HG03280 (cell line): ENCODE results near the gene LYPLA2.
"Not testable (repeated sequence)": the region's sequence is repeated elsewhere in the genome, so short reads cannot be mapped to it uniquely, and the experiment has no call there.

Experiments
- ATAC-seq: cut with Tn5 transposase; IDR thresholded peaks from one replicate; pipeline ENCODE4 v1.9.1; 2021; ENCODE audit warnings: mild to moderate bottlenecking, moderate library complexity; ENCODE audit not compliant: unreplicated experiment

The LYPLA2 gene

DNA sequence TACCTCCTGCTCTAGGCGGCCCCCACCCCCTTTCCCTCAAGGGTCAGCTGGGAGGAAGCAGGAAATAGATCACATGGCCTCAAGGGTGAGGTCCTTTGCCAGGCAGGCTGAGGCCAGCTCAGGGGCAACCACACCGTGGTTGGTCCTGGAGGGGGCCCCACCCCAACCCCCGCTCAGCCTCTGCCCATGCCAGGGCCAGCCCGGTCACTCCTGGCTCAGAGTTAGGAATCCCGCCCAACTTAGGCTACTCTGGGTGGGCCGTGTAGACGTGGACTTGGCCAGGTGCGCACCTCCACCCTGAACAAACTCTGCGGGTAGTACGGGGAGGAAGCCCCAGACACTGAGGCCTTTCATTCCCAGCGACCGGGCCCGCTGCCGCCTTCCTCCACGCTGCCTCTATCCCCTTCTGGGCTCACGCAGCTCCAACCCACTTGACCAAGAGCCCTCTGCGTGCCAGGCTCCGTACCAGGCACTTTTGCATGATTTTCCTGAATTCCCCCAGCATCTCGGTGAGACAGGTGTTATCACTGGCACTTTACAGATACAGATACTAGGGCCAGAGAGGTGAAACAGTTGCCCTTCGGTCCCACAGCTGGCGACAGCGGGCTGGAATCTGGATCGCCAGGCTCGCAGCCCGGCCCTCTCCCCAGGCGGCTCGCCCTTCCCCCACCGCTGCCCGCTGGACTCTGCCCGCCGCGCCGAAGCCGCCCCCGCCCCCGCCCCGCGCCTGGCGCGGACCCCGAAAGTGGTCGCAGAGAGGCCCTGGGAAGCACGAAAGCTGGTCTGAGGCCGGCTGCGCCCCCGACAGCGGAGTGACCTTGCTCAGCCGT is 8.8 kb downstream of the LYPLA2 start:
- peak; percentile 5 for ATAC-seq

DNA sequence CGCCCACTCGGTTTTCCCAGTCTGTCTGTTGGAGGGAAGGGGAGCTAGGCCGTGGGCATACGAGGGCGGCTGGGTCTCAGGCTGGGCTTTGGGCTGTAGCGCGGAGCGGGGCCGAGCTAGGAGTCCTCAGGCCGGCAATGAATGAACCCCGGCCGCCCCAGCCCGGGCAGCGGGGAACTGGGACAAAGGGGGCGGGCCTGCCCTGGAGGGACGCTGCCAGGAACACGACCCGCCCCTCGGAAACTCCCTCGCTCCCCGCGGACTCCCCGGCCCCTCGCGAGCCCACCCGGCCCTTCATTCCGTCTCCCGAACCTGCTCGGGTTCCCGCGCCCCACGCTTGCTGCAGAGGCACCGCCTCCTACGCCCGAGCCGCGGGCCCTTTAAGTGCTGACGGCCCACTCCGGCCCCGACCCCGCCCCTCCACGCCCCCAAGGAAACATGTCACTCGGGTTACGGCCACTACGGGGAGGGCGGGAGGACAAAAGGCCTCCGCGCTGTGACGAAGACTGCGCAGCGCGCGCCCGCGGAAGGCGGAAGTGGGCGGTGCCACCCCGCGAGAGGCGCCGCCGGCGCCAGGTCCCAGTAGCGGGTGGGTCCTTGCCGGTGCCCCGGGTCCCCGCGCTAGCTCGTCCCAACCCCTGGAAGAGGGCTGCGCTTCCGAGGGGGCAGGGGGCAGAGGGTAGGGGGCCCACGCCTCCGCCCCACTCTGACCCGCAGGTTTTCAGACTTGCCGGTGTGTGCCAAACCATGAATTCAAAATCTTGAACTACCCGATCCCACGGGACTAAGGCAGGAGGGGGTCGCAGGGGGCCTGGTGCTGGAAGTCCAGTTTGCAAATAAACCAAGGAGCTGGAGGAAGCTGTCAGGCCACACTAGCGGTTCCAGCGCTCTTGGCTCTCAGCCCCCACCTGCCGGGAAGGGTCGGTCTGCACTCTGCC is 9.7 kb downstream of the LYPLA2 start, which contains the start of gene GALE:
GALE (minus strand) TSS at position 355 of the 938 bp plus-strand sequence. CDS start 1,747 bp downstream, outside the sequence.
- peak; percentile 84 for ATAC-seq

DNA sequence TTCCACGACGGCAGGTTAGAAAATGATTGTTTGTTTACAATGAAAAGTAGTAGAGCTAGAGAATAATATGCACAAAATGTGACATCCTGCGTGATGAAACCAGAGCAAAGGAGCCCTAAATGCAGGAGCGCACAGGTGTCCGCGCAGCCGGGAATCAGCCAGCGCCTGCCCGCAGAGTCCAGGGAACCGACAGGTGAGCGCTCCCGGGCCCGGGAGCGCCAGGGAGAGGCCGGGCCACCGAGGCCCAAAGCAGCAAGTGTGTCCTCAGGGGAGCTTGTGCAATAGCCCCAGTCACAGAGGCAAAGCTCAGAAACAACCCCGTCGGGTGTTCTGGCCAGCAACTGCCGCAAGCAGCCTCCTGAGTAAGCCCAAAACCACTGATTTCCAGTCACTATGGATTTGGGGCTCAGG is 10.4 kb downstream of the LYPLA2 start:
- no peak for ATAC-seq

- ATAC-seq, result no peak
Measured at GRCh38 chr1:23801876-23802275, 10.9 kb downstream of the LYPLA2 start.

- not testable (repeated sequence) for ATAC-seq
Measured at GRCh38 chr1:23802809-23803342, 11.9 kb downstream of the LYPLA2 start.

DNA sequence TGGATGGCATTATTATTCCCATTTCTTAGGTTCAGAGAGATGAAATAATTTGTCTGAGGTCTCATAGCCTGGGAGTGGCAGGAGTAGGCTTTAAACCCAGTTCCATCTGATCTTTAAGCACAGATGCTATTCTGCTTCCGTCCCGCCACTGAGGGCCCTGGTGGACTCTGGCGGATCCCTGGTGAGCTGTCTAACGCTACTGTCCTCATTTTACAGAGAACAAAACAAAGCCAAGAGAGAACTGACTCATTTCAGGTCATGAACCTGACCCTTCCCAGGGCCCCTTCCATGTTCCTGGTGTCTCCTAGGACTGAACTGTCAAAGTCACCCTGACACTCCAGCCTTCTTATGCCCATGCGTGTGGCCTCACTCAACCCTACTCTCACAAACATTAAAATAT is 12.7 kb downstream of the LYPLA2 start:
- ATAC-seq, result no peak

DNA sequence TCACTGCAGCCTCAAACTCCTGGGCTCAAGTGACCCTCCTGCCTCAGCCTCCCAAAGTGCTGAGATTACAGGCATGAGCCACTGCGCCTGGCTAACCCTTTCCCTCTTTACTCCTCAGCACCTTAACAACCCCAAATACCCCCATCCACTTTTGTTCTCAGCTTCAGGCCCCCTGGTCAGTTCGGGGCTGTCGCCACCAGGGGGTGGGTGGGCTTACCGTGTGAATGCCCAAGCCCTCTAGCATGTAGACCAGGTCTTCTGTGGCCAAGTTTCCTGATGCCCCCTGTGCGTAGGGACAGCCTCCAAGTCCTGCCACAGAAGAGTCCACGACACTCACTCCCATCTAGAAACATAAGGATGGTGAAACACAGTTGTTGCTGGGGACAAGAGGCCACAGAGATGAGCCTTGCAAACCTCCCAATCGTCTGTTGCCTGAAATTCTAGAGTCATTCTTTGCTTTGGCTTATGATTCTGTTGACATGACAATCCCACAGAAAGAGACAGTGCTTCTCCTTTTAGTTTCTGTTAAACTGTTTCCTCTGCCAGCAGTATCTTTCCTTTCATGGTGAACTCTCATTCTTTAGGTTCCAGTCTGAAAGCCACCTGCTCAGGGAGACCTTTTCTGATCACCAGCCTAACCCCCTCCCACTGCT is 13.4 kb downstream of the LYPLA2 start:
- no peak for ATAC-seq

- ATAC-seq, result no peak
Measured at GRCh38 chr1:23805025-23805424, 14.1 kb downstream of the LYPLA2 start.

- ATAC-seq, result no peak
Measured at GRCh38 chr1:23806280-23806679, 15.3 kb downstream of the LYPLA2 start.

DNA sequence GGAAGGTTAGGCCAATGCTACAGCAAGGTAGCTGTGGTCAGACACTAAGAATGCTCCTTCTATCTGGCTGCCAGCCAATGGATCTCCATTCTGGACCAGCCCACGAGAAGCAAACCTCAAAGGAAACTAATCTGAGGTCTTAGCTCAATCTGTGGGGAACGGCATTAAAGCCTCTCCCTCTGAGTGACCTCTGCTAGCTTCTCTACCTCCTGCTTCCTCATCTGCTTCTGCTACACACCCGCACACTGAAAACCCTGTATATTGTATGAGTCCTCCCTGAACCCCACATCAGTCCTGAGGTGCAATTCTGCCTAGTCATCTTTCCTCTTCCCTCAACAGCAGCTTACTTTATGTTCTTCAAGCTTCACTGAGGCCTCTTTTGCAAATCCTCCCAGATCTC is 16.5 kb downstream of the LYPLA2 start:
- ATAC-seq, result no peak

DNA sequence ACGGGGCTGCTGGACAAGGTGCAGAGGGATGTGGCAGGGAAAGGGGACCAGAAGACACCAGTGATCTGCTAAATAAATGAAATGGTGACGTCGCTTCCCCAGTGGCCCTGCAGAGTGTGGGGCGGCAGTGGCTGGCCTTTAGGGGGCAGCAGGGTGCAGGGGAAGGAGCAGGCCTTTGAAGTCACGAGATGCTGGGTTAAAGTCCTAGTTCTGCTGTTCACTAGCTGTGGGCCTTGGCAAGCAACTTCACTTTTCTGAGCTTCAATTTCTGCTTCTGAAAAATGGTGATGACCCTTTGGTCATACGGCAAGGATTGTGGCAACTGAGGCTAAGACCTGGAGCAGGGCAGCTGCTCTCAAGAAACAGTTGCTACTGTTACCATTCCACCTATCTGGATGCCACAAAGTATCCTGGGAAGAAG is 18.8 kb downstream of the LYPLA2 start:
- peak; percentile 58 for ATAC-seq

DNA sequence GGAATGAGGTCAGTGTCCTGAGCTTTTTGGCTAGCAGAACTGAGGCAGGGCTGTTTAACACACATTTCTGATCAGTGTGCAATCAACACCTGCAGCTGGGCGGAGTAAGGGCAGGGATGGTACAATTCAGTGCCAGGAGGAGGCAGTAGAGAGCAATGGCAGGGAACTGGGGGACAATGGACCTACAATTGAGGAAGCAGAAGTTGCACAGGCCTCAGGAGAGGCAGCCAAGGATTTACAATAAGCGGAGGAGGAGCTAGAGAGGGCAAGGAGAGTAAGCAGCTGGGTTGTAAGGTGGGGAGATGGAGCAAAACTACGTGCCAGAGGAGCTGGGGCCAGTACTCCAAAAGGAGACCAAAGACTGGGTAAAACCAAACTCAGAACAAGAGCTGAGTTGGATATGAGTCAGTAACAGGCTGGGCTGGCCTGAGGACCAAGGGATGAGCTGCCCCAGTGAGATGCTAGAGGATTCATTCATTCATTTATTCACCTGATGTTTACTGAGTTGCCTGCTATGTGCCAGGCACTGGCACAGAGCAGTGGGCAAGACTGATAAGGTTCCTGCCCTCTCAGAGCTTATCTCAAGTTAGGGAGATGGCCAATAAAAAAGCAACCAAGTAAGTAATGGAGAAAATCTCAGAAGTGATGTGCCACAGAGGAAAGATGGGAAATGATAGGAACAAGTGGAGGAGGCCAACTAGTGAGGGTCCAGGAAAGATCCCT is 20.0 kb downstream of the LYPLA2 start:
- ATAC-seq, result peak; percentile 61

DNA sequence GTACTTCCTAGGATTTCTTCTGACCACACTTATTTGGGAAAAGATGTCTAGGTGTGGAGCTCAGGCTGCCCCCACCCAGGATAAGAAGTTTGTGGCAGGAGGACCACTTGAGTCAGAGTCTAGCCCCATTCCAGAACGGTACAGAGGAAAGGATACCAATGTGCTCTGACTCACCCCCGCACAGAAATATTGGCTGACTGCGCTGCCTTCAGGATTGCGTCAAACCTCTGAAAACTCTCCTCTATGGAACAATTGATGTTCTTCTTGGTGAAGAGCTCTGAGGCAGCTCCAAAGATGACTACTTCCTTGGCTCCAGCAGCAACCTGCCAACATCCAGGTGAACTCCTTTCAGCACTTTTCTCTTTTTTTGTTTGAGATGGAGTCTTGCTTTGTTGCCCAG is 23.1 kb downstream of the LYPLA2 start:
- no peak for ATAC-seq

DNA sequence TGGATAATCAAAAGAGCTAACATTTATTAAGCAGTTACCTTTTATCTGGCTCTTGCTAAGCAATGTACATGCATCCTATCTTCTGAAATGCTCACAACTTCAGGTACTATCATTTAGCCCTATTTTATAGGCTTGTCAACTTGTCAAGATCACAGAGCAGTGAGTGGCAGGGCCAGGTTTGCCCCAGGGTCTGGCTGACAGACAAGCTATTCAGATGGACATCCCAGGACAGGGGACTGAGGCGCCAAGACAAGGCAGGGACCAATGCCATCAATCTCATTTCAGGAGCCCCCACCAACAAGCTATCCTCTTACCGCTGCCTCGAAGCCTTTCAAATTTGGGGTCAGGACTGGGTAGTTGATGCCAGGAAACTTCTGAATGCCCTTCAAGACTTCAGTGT is 25.4 kb downstream of the LYPLA2 start:
- no peak for ATAC-seq

DNA sequence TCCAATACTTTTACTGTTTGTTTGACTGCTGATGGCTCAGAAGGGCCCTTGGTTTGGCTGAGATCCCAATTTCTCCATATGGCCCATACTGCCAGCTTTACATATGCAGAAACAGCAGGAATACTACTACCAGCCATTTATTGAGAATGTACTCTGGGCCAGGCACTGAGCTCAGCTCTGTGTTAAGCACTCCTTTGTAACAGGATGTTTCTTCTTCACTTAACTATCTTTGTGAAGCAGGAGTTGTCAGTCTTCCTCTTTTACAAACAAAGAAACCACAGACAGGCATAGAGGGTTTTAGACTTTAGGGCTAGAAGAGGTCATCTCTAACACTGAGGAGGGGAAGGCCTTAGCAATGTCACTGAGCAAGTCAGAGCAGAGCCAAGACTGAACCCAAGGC is 26.0 kb downstream of the LYPLA2 start:
- no peak for ATAC-seq

DNA sequence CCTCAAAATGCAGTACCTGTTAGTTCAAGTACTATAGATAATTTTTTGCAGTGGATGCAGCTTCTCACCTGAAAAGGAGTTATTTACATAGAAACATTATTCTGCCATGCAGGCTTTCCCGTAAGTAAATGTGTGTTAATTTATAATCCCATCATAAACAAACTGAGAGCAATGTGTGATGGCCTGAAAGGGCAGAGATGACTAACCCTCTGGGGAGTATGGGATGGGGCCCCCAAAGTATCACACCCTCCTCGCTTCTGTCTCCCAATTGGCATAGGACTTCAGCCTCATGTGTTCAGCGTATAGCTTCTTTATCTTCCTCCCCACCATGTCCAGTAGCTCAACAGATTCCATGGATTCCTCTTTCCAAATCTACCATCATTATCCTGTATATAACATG is 26.7 kb downstream of the LYPLA2 start:
- ATAC-seq, result no peak

DNA sequence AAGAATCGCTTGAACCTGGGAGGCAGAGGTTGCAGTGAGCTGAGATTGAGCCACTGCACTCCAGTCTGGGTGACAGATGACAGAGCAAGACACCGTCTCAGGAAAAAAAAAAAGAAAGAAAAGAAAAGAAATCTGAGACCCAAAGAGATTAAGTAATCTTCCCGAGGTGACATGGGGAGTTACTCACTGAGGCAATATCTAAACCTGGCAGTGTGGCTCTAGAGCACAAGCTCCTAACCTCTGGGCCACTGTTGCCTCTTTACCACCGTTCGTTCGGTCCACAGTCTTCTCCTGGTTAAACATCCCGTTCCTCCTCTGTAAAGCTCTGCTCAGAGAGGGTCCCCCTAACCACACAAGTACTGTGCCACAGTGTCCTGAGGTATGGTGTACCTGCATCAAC is 32.8 kb downstream of the LYPLA2 start:
- ATAC-seq, result no peak

GRCh38 chr1:23824711-23825075 is 33.7 kb downstream of the LYPLA2 start:
- no peak for ATAC-seq

DNA sequence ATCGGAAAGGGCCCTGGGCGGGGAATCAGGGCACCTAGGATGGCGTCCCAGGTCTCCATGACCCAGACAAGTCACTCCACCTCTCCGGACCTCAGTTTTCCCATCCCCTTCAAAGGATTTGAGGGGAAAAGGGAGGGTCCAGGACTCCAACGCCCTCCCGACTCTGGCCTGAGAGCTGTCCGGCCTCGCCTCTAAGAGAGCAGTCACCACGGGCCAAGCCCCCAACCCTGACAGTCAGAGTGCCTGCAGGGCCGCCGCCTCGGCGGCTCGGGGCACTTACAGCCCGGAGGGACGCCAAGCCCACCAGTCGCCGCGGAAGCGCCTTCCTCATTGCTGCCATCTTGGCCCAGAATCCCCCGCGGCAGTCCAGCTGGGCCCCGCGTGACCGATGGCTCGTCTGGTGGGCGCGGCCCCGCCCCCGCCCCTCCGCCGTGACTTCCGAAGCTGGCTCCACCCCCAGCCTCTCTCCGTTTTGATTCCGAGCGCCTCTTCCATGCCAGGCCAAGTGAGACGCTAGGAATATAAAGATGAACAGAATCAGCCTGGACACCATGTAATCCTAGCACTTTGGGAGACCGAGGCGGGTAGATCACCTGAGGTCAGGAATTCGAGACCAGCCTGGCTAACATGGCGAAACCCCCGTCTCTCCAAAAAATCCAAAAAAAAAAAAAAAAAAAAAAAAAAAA is 34.3 kb downstream of the LYPLA2 start, which contains the start of gene HMGCL:
HMGCL (minus strand) TSS at position 354 of the 686 bp plus-strand sequence; CDS start at position 340, 14 bp downstream.
- ATAC-seq, result peak; percentile 88
